Natural killer cell (primary cell): ENCODE measurements around the gene DUSP22. TPM values are rescaled to one million over a fixed set of nuclear protein-coding genes. Genes with fewer than 3 reads are reported as not detected.
"Not testable (repeated sequence)": the region's sequence is repeated elsewhere in the genome, so short reads cannot be mapped to it uniquely, and the experiment has no call there.

Experiments
- ATAC-seq, 3 donors: fragments of 150-1000 bp in 2 of 3; fragments of 200-7000 bp in 1 of 3; cut with Tn5 transposase; 1 replicate in 1 of 3; 2 replicates in 2 of 3; pipeline ENCODE4 v1.10.0; 2021; ENCODE audit warnings: mild to moderate bottlenecking in 2 of 3, moderate library complexity in 2 of 3
- DNase-seq, 2 donors: peaks; one replicate each; pipeline versions ENCODE4 v3.0.0 to v3.0.0-alpha.2; 2013 to 2021; ENCODE audit warnings: mixed read lengths in 1 of 2
- H3K27ac ChIP-seq: one replicate; pipeline ENCODE4 v1.5.1; 2013; ENCODE audit warnings: mild to moderate bottlenecking, low read length
- H3K27me3 ChIP-seq: one replicate; pipeline ENCODE4 v1.6.1; 2013; ENCODE audit warnings: low read length; ENCODE audit not compliant: control insufficient read depth, insufficient read depth
- H3K36me3 ChIP-seq: one replicate; pipeline ENCODE4 v1.6.1; 2013; ENCODE audit warnings: low read length; ENCODE audit not compliant: control insufficient read depth, insufficient read depth
- H3K4me1 ChIP-seq: one replicate; pipeline ENCODE4 v1.6.1; 2013; ENCODE audit warnings: low read length; ENCODE audit not compliant: control insufficient read depth, insufficient read depth
- H3K4me3 ChIP-seq: one replicate; pipeline ENCODE4 v1.5.1; 2013; ENCODE audit warnings: low read length
- H3K9me3 ChIP-seq: one replicate; pipeline ENCODE4 v1.6.1; 2013; ENCODE audit warnings: low read length; ENCODE audit not compliant: control insufficient read depth, insufficient read depth
- H3K27ac Mint-ChIP-seq, 2 donors: one replicate each; pipeline ENCODE4 v1.8.0; 2022; ENCODE audit warnings: mild to moderate bottlenecking in 2 of 2, mixed read lengths in 2 of 2, moderate library complexity in 1 of 2
- H3K27me3 Mint-ChIP-seq, 2 donors: one replicate each; pipeline ENCODE4 v1.8.0; 2022; ENCODE audit warnings: low read depth in 2 of 2, mixed read lengths in 2 of 2
- H3K36me3 Mint-ChIP-seq: one replicate; pipeline ENCODE4 v1.8.0; 2022; ENCODE audit warnings: mixed read lengths
- H3K4me1 Mint-ChIP-seq, 2 donors: one replicate each; pipeline ENCODE4 v1.8.0; 2022; ENCODE audit warnings: mixed read lengths in 2 of 2
- H3K4me3 Mint-ChIP-seq: one replicate; pipeline ENCODE4 v1.8.0; 2022; ENCODE audit warnings: mild to moderate bottlenecking, moderate library complexity, mixed read lengths
- H3K9me3 Mint-ChIP-seq, 2 donors: one replicate each; pipeline ENCODE4 v1.8.0; 2022; ENCODE audit warnings: mixed read lengths in 2 of 2
- WGBS: methylation state at CpG from one replicate; pipeline ENCODE4 v1.1.7; 2013; ENCODE audit warnings: missing lambda C conversion rate; ENCODE audit not compliant: insufficient coverage; 5-methylcytosine and 5-hydroxymethylcytosine counted together
- intact Hi-C: fragments of 100-400 bp; cut with micrococcal nuclease; formaldehyde crosslinking; loops from one replicate; pipeline ENCODE4 v1.14.2; 2022
- total RNA-seq, 4 donors: library from RNA; stranded (reverse); fragments of 120-200 nt in 1 of 4; gene quantifications; one replicate each; pipeline versions ENCODE4 v1.2.3 to v1.2.4, GENCODE V29; 2013 to 2022
- TF ChIP-seq, protein P1 (sequence below): fragments of 200-600 bp; IDR thresholded peaks from one replicate; pipeline ENCODE4 v1.8.0; 2022; ENCODE audit warnings: antibody characterized with exemption

Gene DUSP22
- total RNA-seq, 3 donors from 2014 or later (not counting 1 experiment from before 2014, with no cell fraction given) = 50.4 to 61.5 (median 56.6) TPM

DNA sequence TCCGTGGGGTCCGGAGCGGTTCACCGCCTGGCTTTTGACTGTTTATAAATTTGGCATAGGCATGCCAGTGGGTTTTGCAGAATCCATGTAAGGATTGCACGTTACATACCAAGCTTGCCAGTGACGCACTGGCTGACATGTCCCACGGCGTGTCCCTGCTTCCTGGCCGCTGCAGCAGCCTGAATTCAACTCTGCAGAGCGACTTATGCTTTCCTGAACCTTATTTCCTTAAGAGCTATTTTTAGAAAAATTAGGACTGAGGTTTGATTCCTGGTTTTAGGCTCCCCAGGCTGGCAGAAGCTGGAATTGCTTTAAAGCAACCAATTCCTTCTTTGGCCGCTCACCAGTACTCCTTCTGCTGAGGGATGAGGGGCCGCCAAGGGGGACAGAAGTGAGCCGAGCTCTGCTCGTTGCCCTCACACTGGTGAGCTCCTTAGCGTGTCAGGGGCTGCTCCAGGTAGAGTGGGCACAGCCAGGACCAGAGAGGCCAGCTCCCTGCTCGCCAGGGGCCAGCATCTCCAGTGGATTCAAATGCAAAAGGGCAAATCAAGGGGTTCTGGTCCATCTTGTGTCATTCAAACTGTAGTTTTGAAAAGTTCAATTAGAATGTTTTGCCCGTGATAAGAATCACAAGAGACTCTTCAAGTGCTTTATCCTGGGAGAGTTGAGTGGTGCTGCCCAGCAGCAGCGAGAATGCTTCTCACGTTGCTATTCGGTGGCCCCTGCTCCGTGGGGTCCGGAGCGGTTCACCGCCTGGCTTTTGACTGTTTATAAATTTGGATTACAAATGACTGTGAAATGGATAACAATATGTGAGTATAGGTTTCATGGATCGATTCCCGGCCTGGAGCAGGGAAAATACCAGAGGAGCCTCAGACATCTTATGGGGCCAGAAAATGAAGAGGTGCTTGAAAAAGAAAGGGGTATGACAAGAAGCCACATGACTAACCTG is 81.8 kb downstream of the DUSP22 start:
- 87% methylated on average over 26 of the region's 26 CpGs for WGBS
- H3K27me3 Mint-ChIP-seq = peaks cover 20 to 23% of the 10 kb centered on the region in 2 donors

DNA sequence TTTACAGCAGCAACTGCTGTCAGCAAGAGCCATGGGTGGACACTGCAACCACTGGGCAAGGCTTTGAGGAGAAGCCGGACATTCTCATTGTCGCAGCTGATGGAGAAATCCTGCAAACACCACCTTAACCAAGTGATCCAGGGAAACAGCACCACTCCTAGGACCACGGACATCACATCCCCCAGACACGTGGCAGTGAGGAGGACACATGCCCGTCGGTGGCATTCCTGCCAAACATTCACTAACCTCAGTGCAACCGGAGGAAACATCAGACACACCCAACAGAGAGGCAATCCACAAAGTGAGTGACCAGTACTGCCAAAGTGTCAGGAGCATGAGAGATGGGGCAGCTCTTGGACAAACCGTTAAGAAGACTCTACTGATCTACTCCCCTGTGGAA is 82.7 kb downstream of the DUSP22 start:
- ATAC-seq (no peak), DNase-seq (no peak)
- H3K4me3 Mint-ChIP-seq = no peak overlapping the region
- no peaks in the 10 kb centered on the region for H3K36me3 Mint-ChIP-seq
- peaks cover 21 to 33% of the 10 kb centered on the region in 2 donors for H3K4me1 Mint-ChIP-seq
- no peak overlapping the region for H3K27ac Mint-ChIP-seq
- WGBS = 91% methylated on average over 8 of the region's 8 CpGs
- H3K9me3 ChIP-seq = peaks cover 7% of the 10 kb centered on the region
- TF ChIP-seq, protein P1, sequence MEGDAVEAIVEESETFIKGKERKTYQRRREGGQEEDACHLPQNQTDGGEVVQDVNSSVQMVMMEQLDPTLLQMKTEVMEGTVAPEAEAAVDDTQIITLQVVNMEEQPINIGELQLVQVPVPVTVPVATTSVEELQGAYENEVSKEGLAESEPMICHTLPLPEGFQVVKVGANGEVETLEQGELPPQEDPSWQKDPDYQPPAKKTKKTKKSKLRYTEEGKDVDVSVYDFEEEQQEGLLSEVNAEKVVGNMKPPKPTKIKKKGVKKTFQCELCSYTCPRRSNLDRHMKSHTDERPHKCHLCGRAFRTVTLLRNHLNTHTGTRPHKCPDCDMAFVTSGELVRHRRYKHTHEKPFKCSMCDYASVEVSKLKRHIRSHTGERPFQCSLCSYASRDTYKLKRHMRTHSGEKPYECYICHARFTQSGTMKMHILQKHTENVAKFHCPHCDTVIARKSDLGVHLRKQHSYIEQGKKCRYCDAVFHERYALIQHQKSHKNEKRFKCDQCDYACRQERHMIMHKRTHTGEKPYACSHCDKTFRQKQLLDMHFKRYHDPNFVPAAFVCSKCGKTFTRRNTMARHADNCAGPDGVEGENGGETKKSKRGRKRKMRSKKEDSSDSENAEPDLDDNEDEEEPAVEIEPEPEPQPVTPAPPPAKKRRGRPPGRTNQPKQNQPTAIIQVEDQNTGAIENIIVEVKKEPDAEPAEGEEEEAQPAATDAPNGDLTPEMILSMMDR = no peak
- H3K9me3 Mint-ChIP-seq = peaks cover 0 to 4% of the 10 kb centered on the region in 2 donors
- H3K4me1 ChIP-seq = peaks cover 27% of the 10 kb centered on the region
- H3K4me3 ChIP-seq = no peak overlapping the region
- peaks cover 24 to 26% of the 10 kb centered on the region in 2 donors for H3K27me3 Mint-ChIP-seq
- no peaks in the 10 kb centered on the region for H3K27me3 ChIP-seq
- H3K27ac ChIP-seq = no peak overlapping the region
- intact Hi-C loops = no loop called here
- no peaks in the 10 kb centered on the region for H3K36me3 ChIP-seq

More for the DNA sequence above, 81.8 kb downstream of the DUSP22 start:
- Histone ChIP-seq H3K4me3 (no peak overlapping the region), H3K27ac (no peak overlapping the region), H3K4me1 (peaks cover 18% of the 10 kb centered on the region), H3K27me3 (no peaks in the 10 kb centered on the region), H3K36me3 (no peaks in the 10 kb centered on the region), H3K9me3 (peaks cover 7% of the 10 kb centered on the region)
- no peak overlapping the region for H3K4me3 Mint-ChIP-seq
- peaks cover 12 to 24% of the 10 kb centered on the region in 2 donors for H3K4me1 Mint-ChIP-seq
- intact Hi-C loops = no loop called here
- TF ChIP-seq, protein P1 = no peak
- DNase-seq (no peak), ATAC-seq (no peak)
- no peak overlapping the region for H3K27ac Mint-ChIP-seq
- H3K9me3 Mint-ChIP-seq = peaks cover 0 to 4% of the 10 kb centered on the region in 2 donors
- no peaks in the 10 kb centered on the region for H3K36me3 Mint-ChIP-seq

DNA sequence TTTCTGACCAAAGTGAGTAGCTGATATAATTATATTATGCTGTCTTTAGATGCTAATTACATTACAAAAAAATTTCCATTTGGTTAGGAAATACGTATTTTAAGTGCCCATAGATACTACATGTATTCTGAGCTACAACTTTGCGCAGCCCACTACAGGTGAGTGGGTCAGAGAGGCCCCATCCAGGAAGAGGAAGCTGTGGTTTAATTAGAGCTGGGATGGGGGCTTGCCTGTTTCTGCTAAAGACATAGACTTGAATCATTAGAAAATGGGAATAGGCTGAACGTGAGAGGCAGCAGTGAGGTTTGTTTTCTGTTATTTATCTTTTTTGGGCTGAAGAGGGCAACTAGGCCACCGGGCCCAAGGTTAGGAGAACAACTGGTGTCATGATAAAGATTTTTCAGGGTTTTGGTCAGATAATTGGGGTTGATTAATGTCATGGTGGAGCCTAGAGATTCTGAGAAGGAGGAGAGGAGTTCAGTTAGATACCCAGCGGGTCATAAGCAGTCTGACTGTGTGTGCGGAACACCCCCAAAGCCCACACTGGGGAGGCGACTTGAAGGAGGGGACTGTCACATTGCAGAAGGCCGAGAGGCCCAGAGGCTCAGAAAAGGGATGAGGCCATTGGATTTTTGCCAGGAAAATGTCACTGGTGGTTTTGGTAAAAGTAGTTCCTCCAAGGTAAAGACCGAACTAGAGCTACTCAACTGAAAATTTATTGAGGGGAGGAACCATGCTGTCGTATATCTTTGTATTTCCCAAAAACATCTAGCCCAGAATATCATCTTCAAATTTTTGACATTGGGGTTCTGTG is 84.7 kb downstream of the DUSP22 start:
- no peak overlapping the region for H3K27ac ChIP-seq
- 69% methylated on average over 10 of the region's 10 CpGs for WGBS
- intact Hi-C loops = no loop called here
- H3K9me3 ChIP-seq = no peaks in the 10 kb centered on the region
- Mint-ChIP-seq H3K27me3 (peaks cover 27 to 40% of the 10 kb centered on the region in 2 donors), H3K36me3 (no peaks in the 10 kb centered on the region), H3K4me3 (no peak overlapping the region), H3K9me3 (no peaks in the 10 kb centered on the region), H3K4me1 (peaks cover 29 to 35% of the 10 kb centered on the region in 2 donors), H3K27ac (no peak overlapping the region)
- TF ChIP-seq, protein P1 = no peak
- no peaks in the 10 kb centered on the region for H3K36me3 ChIP-seq
- no peaks in the 10 kb centered on the region for H3K27me3 ChIP-seq
- ATAC-seq = no peak
- peaks cover 28% of the 10 kb centered on the region for H3K4me1 ChIP-seq
- DNase-seq = no peak
- no peak overlapping the region for H3K4me3 ChIP-seq

DNA sequence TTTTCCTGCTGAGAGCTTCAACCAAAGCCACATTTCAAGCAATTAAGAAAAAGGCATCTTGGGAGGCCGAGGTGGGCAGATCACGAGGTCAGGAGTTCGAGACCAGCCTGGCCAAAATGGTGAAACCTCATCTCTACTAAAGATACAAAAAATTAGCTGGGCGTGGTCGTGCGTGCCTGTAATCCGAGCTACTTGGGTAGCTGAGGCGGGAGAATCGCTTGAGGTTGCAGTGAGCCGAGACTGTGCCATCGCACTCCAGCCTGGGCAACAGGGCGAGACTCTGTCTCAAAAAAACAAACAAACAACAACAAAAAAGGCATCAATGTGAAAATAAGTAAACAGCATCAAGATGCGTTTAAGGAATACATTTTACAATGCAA is 85.3 kb downstream of the DUSP22 start:
- 86% methylated on average over 13 of the region's 13 CpGs for WGBS
- peaks cover 23% of the 10 kb centered on the region for H3K4me1 ChIP-seq
- H3K27me3 ChIP-seq, H3K9me3 Mint-ChIP-seq, H3K36me3 Mint-ChIP-seq, H3K27ac ChIP-seq, H3K27ac Mint-ChIP-seq, H3K4me3 ChIP-seq, H3K9me3 ChIP-seq, H3K36me3 ChIP-seq, intact Hi-C loops, H3K4me3 Mint-ChIP-seq, DNase-seq, ATAC-seq: not testable (repeated sequence)
- Mint-ChIP-seq H3K4me1 (peaks cover 28 to 31% of the 10 kb centered on the region in 2 donors), H3K27me3 (peaks cover 26 to 40% of the 10 kb centered on the region in 2 donors)
